HFFc6 (cell line): Measurements from ENCODE around the gene DPP6. TPM values are rescaled to one million over a fixed set of nuclear protein-coding genes. Genes with fewer than 3 reads are reported as not detected.

Experiments
- DNase-seq: peaks from one replicate; pipeline ENCODE4 v3.0.0-alpha.2; 2018
- H3K27ac Mint-ChIP-seq: 2 replicates; pipeline ENCODE4 v1.8.0; 2020; ENCODE audit warnings: mild to moderate bottlenecking, mixed read lengths
- H3K27me3 Mint-ChIP-seq: 2 replicates; pipeline ENCODE4 v1.8.0; 2021; ENCODE audit warnings: mild to moderate bottlenecking, moderate library complexity, mixed read lengths; ENCODE audit not compliant: insufficient read depth
- H3K36me3 Mint-ChIP-seq: 2 replicates; pipeline ENCODE4 v1.8.0; 2021; ENCODE audit warnings: low read depth, mixed read lengths
- H3K4me1 Mint-ChIP-seq: 2 replicates; pipeline ENCODE4 v1.8.0; 2020; ENCODE audit warnings: low read depth, mixed read lengths
- H3K4me3 Mint-ChIP-seq: 2 replicates; pipeline ENCODE4 v1.8.0; 2020; ENCODE audit warnings: mild to moderate bottlenecking, moderate library complexity, mixed read lengths
- H3K9me3 Mint-ChIP-seq: 2 replicates; pipeline ENCODE4 v1.8.0; 2020; ENCODE audit warnings: mild to moderate bottlenecking, mixed read lengths
- total RNA-seq, 6 experiments: library from RNA; stranded (reverse); fragmentation: NEBNext Ultra II Directional; extraction: Animal tissue kit (Norgen Biotek cat#: 25700); gene quantifications; 2 replicates in 1 of 6; 3 replicates in 5 of 6; pipeline ENCODE4 v1.2.3, GENCODE V29; 2021
- TF ChIP-seq, protein P1 (sequence below): fragments of 200-600 bp; sonication (generic); IDR thresholded peaks from 2 replicates; pipeline ENCODE4 v1.5.0; 2021; ENCODE audit warnings: antibody characterized with exemption, mild to moderate bottlenecking

The DPP6 gene
- total RNA-seq, 6 experiments from 2014 or later: not detected

DNA sequence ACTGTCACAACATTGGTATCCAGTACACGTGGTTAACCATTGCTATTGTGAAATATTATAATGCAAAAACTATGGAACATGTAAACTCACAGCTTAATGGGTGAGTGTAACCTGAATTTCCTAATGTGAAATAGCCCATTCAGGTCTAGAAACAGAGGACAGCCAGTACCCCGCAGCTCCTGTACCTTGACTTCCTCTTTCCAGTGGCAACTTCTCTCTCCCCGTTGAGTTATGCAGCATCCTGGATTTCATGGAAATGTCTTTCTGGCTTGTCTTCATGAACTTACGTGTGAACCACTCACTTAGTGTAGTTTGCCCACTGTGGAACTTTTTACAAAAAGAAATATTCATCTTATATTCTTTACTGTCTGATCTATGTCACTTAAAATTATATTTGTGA is 384.4 kb downstream of the DPP6 start:
- TF ChIP-seq, protein P1, sequence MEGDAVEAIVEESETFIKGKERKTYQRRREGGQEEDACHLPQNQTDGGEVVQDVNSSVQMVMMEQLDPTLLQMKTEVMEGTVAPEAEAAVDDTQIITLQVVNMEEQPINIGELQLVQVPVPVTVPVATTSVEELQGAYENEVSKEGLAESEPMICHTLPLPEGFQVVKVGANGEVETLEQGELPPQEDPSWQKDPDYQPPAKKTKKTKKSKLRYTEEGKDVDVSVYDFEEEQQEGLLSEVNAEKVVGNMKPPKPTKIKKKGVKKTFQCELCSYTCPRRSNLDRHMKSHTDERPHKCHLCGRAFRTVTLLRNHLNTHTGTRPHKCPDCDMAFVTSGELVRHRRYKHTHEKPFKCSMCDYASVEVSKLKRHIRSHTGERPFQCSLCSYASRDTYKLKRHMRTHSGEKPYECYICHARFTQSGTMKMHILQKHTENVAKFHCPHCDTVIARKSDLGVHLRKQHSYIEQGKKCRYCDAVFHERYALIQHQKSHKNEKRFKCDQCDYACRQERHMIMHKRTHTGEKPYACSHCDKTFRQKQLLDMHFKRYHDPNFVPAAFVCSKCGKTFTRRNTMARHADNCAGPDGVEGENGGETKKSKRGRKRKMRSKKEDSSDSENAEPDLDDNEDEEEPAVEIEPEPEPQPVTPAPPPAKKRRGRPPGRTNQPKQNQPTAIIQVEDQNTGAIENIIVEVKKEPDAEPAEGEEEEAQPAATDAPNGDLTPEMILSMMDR: no peak
- Mint-ChIP-seq H3K36me3 (no peaks in the 10 kb centered on the region), H3K9me3 (peaks cover 62% of the 10 kb centered on the region), H3K4me1 (no peaks in the 10 kb centered on the region), H3K4me3 (no peak overlapping the region), H3K27ac (no peak overlapping the region), H3K27me3 (no peaks in the 10 kb centered on the region)
- DNase-seq: no peak

DNA sequence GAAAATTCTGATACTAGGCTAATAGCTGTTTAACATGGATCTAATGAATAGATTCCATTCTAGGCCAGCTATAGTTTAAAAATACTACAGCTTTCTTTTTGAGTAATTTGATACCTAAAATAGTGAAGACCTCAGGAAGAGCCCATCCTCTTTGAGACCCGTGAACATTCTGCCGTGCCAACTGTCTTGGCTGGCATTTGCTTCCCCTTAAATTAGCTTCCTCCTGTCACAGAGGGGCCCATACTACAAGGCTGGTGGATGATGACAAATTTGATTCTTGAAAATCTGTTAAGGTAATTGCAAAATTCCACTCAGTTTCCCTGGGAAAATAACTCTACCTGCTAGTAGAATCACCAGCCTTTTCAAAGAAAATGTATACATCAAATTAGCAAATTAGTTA is 385.0 kb downstream of the DPP6 start:
- TF ChIP-seq, protein P1: no peak
- H3K27ac Mint-ChIP-seq: no peak overlapping the region
- no peak overlapping the region for H3K4me3 Mint-ChIP-seq
- no peak for DNase-seq
- no peaks in the 10 kb centered on the region for H3K27me3 Mint-ChIP-seq
- no peaks in the 10 kb centered on the region for H3K4me1 Mint-ChIP-seq
- H3K36me3 Mint-ChIP-seq: no peaks in the 10 kb centered on the region
- H3K9me3 Mint-ChIP-seq: peaks cover 57% of the 10 kb centered on the region

DNA sequence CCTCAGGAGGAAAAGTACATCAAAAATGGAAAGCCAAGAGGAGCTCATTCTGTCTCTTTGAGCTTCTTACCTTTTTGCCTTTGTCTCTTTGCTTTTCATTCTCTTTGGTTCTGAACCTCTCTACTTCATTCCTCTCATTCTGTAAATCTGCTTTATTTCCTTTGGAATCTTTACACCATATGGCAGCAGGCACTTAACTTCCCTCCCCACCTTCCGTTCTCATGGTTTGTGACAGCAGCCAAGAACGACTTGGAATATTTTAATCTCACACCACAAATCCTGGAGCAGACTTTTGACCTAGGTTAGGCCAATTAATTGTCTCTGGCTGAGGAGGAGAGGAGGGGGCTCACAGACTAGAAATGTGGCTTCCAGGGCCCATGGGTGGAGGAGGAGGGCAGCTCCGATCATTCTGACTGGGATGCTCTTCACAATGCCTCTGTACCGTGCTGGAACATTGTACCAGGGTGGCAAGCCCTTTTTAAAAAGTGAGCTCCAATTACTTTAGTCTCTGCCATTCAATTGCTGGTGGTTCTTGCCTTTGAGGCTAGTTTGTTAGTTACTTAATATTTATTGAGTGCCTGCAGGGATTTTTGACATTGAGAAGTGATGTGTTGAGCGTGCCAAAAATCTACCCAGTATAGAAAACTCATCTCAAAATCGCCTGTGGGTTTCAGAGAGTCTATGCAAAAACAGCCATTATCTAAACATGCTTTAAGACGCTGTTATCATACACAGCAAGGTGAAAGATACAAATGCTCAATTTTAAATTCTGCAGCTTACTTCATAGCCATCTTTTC is 386.6 kb downstream of the DPP6 start:
- no peak for DNase-seq
- Mint-ChIP-seq H3K9me3 (peaks cover 60% of the 10 kb centered on the region), H3K36me3 (no peaks in the 10 kb centered on the region), H3K27me3 (no peaks in the 10 kb centered on the region; the same call in 1 of the 2 replicates), H3K27ac (no peak overlapping the region), H3K4me3 (no peak overlapping the region), H3K4me1 (no peaks in the 10 kb centered on the region)
- TF ChIP-seq, protein P1: no peak

- no peak for DNase-seq
- Mint-ChIP-seq H3K9me3 (peaks cover 58% of the 10 kb centered on the region), H3K4me3 (no peak overlapping the region), H3K27ac (no peak overlapping the region), H3K4me1 (no peaks in the 10 kb centered on the region), H3K36me3 (no peaks in the 10 kb centered on the region), H3K27me3 (no peaks in the 10 kb centered on the region; the same call in 1 of the 2 replicates)
- TF ChIP-seq, protein P1: no peak
These were observed 387.9 kb downstream of the DPP6 start for GRCh38 chr7:154440058-154440457.

- Mint-ChIP-seq H3K36me3 (no peaks in the 10 kb centered on the region), H3K4me1 (no peaks in the 10 kb centered on the region), H3K27ac (no peak overlapping the region), H3K9me3 (peaks cover 58% of the 10 kb centered on the region), H3K4me3 (no peak overlapping the region), H3K27me3 (no peaks in the 10 kb centered on the region; the same call in 1 of the 2 replicates)
- TF ChIP-seq, protein P1: no peak
- no peak for DNase-seq
These were observed 388.5 kb downstream of the DPP6 start for GRCh38 chr7:154440651-154441050.
